Stimulated activated memory B cell treated with anti-CD40 and anti-IgM and Interleukin-4, amounts not matched to agents 10 μg/mL and 1 μg/mL and 100 μg/mL, for 72 hours (primary cell): ENCODE measurements around the gene PTPRK.
"Not testable (repeated sequence)": the region's sequence is repeated elsewhere in the genome, so short reads cannot be mapped to it uniquely, and the experiment has no call there.

ENCODE experiments used
- ATAC-seq: fragments of 150-1000 bp; cut with Tn5 transposase; 2 replicates; pipeline ENCODE4 v1.10.0; 2021
- H3K27ac Mint-ChIP-seq: one replicate; pipeline ENCODE4 v1.8.0; 2022; ENCODE audit warnings: mild to moderate bottlenecking, mixed read lengths
- H3K27me3 Mint-ChIP-seq: one replicate; pipeline ENCODE4 v1.8.0; 2022; ENCODE audit warnings: mixed read lengths
- H3K36me3 Mint-ChIP-seq: one replicate; pipeline ENCODE4 v1.8.0; 2022; ENCODE audit warnings: mixed read lengths
- H3K4me1 Mint-ChIP-seq: one replicate; pipeline ENCODE4 v1.8.0; 2022; ENCODE audit warnings: mixed read lengths
- H3K4me3 Mint-ChIP-seq: one replicate; pipeline ENCODE4 v1.8.0; 2022; ENCODE audit warnings: mild to moderate bottlenecking, moderate library complexity, mixed read lengths
- H3K9me3 Mint-ChIP-seq: one replicate; pipeline ENCODE4 v1.8.0; 2022; ENCODE audit warnings: mixed read lengths

The PTPRK gene

GRCh38 chr6:127933852-127934840, 586.3 kb downstream of the PTPRK start:
- Mint-ChIP-seq H3K9me3 (peaks cover 11% of the 10 kb centered on the region), H3K4me1 (no peaks in the 10 kb centered on the region)
- ATAC-seq, result no peak

GRCh38 chr6:127933137-127933536, 587.3 kb downstream of the PTPRK start:
- Mint-ChIP-seq H3K27me3 (no peaks in the 10 kb centered on the region), H3K4me3 (no peak overlapping the region), H3K36me3 (no peaks in the 10 kb centered on the region), H3K27ac (no peak overlapping the region), H3K4me1 (no peaks in the 10 kb centered on the region), H3K9me3 (peaks cover 16% of the 10 kb centered on the region)
- no peak for ATAC-seq

More at GRCh38 chr6:127933852-127934840, 586.3 kb downstream of the PTPRK start:
- no peaks in the 10 kb centered on the region for H3K27me3 Mint-ChIP-seq
- no peak overlapping the region for H3K4me3 Mint-ChIP-seq
- no peaks in the 10 kb centered on the region for H3K36me3 Mint-ChIP-seq
- H3K27ac Mint-ChIP-seq, result no peak overlapping the region

GRCh38 chr6:127932708-127933107, 587.7 kb downstream of the PTPRK start:
- Mint-ChIP-seq H3K4me3 (no peak overlapping the region), H3K4me1 (no peaks in the 10 kb centered on the region), H3K9me3 (peaks cover 16% of the 10 kb centered on the region), H3K27me3 (no peaks in the 10 kb centered on the region), H3K36me3 (no peaks in the 10 kb centered on the region), H3K27ac (no peak overlapping the region)
- ATAC-seq, result no peak

- not testable (repeated sequence) for H3K4me3 Mint-ChIP-seq, H3K36me3 Mint-ChIP-seq, H3K4me1 Mint-ChIP-seq, H3K27me3 Mint-ChIP-seq, H3K27ac Mint-ChIP-seq, ATAC-seq
- H3K9me3 Mint-ChIP-seq, result peaks cover 12% of the 10 kb centered on the region
Measured at GRCh38 chr6:127926441-127926840, 594.0 kb downstream of the PTPRK start.

GRCh38 chr6:127924440-127924839, 596.0 kb downstream of the PTPRK start:
- ATAC-seq, result no peak

GRCh38 chr6:127924031-127924430, 596.4 kb downstream of the PTPRK start:
- no peak for ATAC-seq
- no peak overlapping the region for H3K4me3 Mint-ChIP-seq
- H3K27ac Mint-ChIP-seq, result no peak overlapping the region
- no peaks in the 10 kb centered on the region for H3K36me3 Mint-ChIP-seq
- H3K9me3 Mint-ChIP-seq, result peaks cover 12% of the 10 kb centered on the region
- no peaks in the 10 kb centered on the region for H3K27me3 Mint-ChIP-seq
- H3K4me1 Mint-ChIP-seq, result no peaks in the 10 kb centered on the region

More at GRCh38 chr6:127924440-127924839, 596.0 kb downstream of the PTPRK start:
- Mint-ChIP-seq H3K27me3 (no peaks in the 10 kb centered on the region), H3K9me3 (peaks cover 12% of the 10 kb centered on the region), H3K36me3 (no peaks in the 10 kb centered on the region), H3K4me1 (no peaks in the 10 kb centered on the region), H3K4me3 (no peak overlapping the region), H3K27ac (no peak overlapping the region)

- Mint-ChIP-seq H3K27me3 (no peaks in the 10 kb centered on the region), H3K4me1 (no peaks in the 10 kb centered on the region), H3K4me3 (no peak overlapping the region), H3K27ac (no peak overlapping the region), H3K9me3 (peaks cover 7% of the 10 kb centered on the region), H3K36me3 (no peaks in the 10 kb centered on the region)
- no peak for ATAC-seq
Measured at GRCh38 chr6:127923135-127923534, 597.3 kb downstream of the PTPRK start.

GRCh38 chr6:127921982-127922381, 598.4 kb downstream of the PTPRK start:
- no peak for ATAC-seq
- H3K9me3 Mint-ChIP-seq, result peaks cover 3% of the 10 kb centered on the region
- H3K4me1 Mint-ChIP-seq, result no peaks in the 10 kb centered on the region

GRCh38 chr6:127920804-127921203, 599.6 kb downstream of the PTPRK start:
- no peaks in the 10 kb centered on the region for H3K4me1 Mint-ChIP-seq
- no peaks in the 10 kb centered on the region for H3K36me3 Mint-ChIP-seq
- no peaks in the 10 kb centered on the region for H3K27me3 Mint-ChIP-seq
- peaks cover 3% of the 10 kb centered on the region for H3K9me3 Mint-ChIP-seq
- no peak overlapping the region for H3K27ac Mint-ChIP-seq
- ATAC-seq, result no peak
- no peak overlapping the region for H3K4me3 Mint-ChIP-seq

More at GRCh38 chr6:127921982-127922381, 598.4 kb downstream of the PTPRK start:
- H3K27me3 Mint-ChIP-seq, result no peaks in the 10 kb centered on the region
- H3K27ac Mint-ChIP-seq, result no peak overlapping the region
- no peak overlapping the region for H3K4me3 Mint-ChIP-seq
- H3K36me3 Mint-ChIP-seq, result no peaks in the 10 kb centered on the region
